Measurements from ENCODE around the gene FHIT. TPM values are rescaled to one million over a fixed set of nuclear protein-coding genes. Genes with fewer than 3 reads are reported as not detected.

Gene FHIT
- total RNA-seq, 2 experiments from 2014 or later, result 86.0 to 90.6 TPM

DNA sequence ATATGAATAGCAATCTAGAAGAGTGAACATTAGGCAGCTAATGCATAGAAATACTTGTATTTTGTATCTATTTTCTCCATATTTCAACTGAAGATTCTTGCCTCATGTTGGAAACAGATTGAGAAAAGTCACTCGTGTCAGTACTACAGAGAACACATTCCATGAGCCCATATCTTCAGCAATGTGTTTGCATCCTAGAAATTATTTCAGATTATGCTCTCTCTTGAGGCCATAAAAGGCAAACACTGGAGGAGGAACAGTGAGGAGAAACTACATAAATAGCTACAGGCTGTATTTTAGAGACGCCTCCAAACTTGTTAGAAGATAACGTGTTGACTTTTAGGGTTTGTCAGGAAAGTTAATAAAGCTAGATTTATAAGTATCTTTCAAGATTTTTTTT, 906.9 kb downstream of the FHIT start:
- no peak overlapping the region for H3K27ac Mint-ChIP-seq
- ATAC-seq (ENCODE audit: poor library complexity) (no peak), DNase-seq (no peak)
- H3K4me1 Mint-ChIP-seq (ENCODE audit: low read depth), result no peaks in the 10 kb centered on the region
- intact Hi-C loops (cut with DNase I, micrococcal nuclease), result no loop called here
- H3K9me3 Mint-ChIP-seq, result no peaks in the 10 kb centered on the region
- no peaks in the 10 kb centered on the region for H3K27me3 ChIP-seq (ENCODE audit: control insufficient read depth in 1 of 2, insufficient read depth in 2 of 2, low read length in 2 of 2)
- no peaks in the 10 kb centered on the region for H3K9me3 ChIP-seq (ENCODE audit: control insufficient read depth in 1 of 2, insufficient read depth in 1 of 2, low read length in 2 of 2)
- H3K4me3 Mint-ChIP-seq, result no peak overlapping the region
- no peaks in the 10 kb centered on the region for H3K36me3 ChIP-seq (ENCODE audit: insufficient read depth, low read length)
- no peak overlapping the region for H3K27ac ChIP-seq (ENCODE audit: low read depth in 1 of 2, low read length in 2 of 2)
- CTCF ChIA-PET, result no interaction called here
- no peaks in the 10 kb centered on the region for H3K27me3 Mint-ChIP-seq
- TF ChIP-seq, protein P1, sequence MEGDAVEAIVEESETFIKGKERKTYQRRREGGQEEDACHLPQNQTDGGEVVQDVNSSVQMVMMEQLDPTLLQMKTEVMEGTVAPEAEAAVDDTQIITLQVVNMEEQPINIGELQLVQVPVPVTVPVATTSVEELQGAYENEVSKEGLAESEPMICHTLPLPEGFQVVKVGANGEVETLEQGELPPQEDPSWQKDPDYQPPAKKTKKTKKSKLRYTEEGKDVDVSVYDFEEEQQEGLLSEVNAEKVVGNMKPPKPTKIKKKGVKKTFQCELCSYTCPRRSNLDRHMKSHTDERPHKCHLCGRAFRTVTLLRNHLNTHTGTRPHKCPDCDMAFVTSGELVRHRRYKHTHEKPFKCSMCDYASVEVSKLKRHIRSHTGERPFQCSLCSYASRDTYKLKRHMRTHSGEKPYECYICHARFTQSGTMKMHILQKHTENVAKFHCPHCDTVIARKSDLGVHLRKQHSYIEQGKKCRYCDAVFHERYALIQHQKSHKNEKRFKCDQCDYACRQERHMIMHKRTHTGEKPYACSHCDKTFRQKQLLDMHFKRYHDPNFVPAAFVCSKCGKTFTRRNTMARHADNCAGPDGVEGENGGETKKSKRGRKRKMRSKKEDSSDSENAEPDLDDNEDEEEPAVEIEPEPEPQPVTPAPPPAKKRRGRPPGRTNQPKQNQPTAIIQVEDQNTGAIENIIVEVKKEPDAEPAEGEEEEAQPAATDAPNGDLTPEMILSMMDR (IDR thresholded peaks at IDR 0.05), result no peak
- POLR2A ChIA-PET, result no interaction called here
- H3K4me1 ChIP-seq (ENCODE audit: insufficient read depth, low read length), result no peaks in the 10 kb centered on the region
- H3K36me3 Mint-ChIP-seq (ENCODE audit: low read depth), result no peaks in the 10 kb centered on the region
- no peak overlapping the region for H3K4me3 ChIP-seq (ENCODE audit: low read length)

DNA sequence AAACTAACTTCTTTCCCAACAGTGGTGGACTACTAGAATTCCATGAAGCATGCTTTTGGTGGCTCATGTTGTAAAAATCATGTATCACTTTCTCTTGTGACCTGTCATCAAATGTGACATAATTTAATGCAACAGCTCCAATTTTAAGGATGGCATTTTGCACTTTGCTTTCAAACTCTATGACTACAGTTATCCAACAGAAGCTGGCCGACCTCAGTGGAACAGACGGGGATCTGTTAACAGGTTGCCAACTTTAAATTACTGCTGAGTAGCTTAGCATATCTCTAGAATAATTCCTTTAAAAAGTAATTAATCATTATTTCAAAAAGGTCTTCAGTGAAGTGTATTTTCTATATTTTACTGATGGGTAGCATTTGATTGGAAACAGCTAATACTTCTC, 907.4 kb downstream of the FHIT start:
- Mint-ChIP-seq H3K4me1 (ENCODE audit: low read depth) (no peaks in the 10 kb centered on the region), H3K27me3 (no peaks in the 10 kb centered on the region), H3K36me3 (ENCODE audit: low read depth) (no peaks in the 10 kb centered on the region), H3K27ac (no peak overlapping the region), H3K4me3 (no peak overlapping the region), H3K9me3 (no peaks in the 10 kb centered on the region)
- Histone ChIP-seq H3K27ac (ENCODE audit: low read depth in 1 of 2, low read length in 2 of 2) (no peak overlapping the region), H3K4me1 (ENCODE audit: insufficient read depth, low read length) (no peaks in the 10 kb centered on the region), H3K4me3 (ENCODE audit: low read length) (no peak overlapping the region), H3K36me3 (ENCODE audit: insufficient read depth, low read length) (no peaks in the 10 kb centered on the region), H3K9me3 (ENCODE audit: control insufficient read depth in 1 of 2, insufficient read depth in 1 of 2, low read length in 2 of 2) (no peaks in the 10 kb centered on the region), H3K27me3 (ENCODE audit: control insufficient read depth in 1 of 2, insufficient read depth in 2 of 2, low read length in 2 of 2) (no peaks in the 10 kb centered on the region)
- TF ChIP-seq, protein P1 (IDR thresholded peaks at IDR 0.05), result no peak
- no peak for ATAC-seq (ENCODE audit: poor library complexity)
- intact Hi-C loops (cut with DNase I, micrococcal nuclease), result no loop called here
- POLR2A ChIA-PET, result no interaction called here
- CTCF ChIA-PET, result no interaction called here
- DNase-seq, result no peak

DNA sequence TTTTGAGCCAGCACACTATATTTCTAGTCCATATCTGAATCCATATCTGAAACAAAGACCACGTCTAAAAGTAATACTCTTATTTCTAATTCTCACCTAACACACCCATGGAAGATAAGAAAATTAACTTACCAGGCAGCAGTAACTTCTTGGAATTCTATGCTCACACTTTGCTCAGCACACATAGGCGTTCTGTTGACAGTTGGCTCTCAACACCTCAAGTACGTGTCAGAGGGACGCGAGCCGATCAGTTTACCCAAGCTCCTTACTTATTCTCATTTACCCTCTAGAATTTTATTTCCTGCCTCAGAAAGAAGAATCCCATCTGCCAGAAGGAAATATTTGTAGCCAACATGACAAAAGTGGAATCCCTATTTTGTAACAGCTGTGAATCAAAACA, 911.9 kb downstream of the FHIT start:
- Histone ChIP-seq H3K4me1 (ENCODE audit: insufficient read depth, low read length) (no peaks in the 10 kb centered on the region), H3K36me3 (ENCODE audit: insufficient read depth, low read length) (no peaks in the 10 kb centered on the region), H3K27ac (ENCODE audit: low read depth in 1 of 2, low read length in 2 of 2) (no peak overlapping the region), H3K27me3 (ENCODE audit: control insufficient read depth in 1 of 2, insufficient read depth in 2 of 2, low read length in 2 of 2) (no peaks in the 10 kb centered on the region), H3K9me3 (ENCODE audit: control insufficient read depth in 1 of 2, insufficient read depth in 1 of 2, low read length in 2 of 2) (no peaks in the 10 kb centered on the region), H3K4me3 (ENCODE audit: low read length) (no peak overlapping the region)
- H3K4me3 Mint-ChIP-seq, result no peak overlapping the region
- H3K27ac Mint-ChIP-seq, result no peak overlapping the region
- no peaks in the 10 kb centered on the region for H3K9me3 Mint-ChIP-seq
- H3K27me3 Mint-ChIP-seq, result no peaks in the 10 kb centered on the region
- TF ChIP-seq, protein P1 (IDR thresholded peaks at IDR 0.05), result no peak
- DNase-seq, result no peak
- ChIA-PET CTCF (no interaction called here), POLR2A (no interaction called here)
- no peaks in the 10 kb centered on the region for H3K4me1 Mint-ChIP-seq (ENCODE audit: low read depth)
- intact Hi-C loops (cut with DNase I, micrococcal nuclease), result no loop called here
- no peaks in the 10 kb centered on the region for H3K36me3 Mint-ChIP-seq (ENCODE audit: low read depth)
- no peak for ATAC-seq (ENCODE audit: poor library complexity)

Measured in CD4-positive, alpha-beta T cell (primary cell).